Bone marrow (tissue), 2 donors: ENCODE results near the gene CCND3.

Experiments used
- DNase-seq, 2 donors: peaks; one replicate each; lab custom pipeline; 2025; lab: John Stamatoyannopoulos, UW

The CCND3 gene

GRCh38 chr6:41921712-41921998, 20.0 kb downstream of the CCND3 start:
- DNase-seq, result no peak

GRCh38 chr6:41920921-41921711, 20.5 kb downstream of the CCND3 start, which contains the start of the genes BYSL and MED20:
Gene BYSL (plus strand): TSS chr6:41921499. CDS start chr6:41921563, 64 bp downstream.
Gene MED20 (minus strand): TSS chr6:41921139. CDS start chr6:41921018, 121 bp downstream.
- peak; percentile 92 to 95 for DNase-seq

GRCh38 chr6:41917528-41917927, 24.1 kb downstream of the CCND3 start:
- no peak for DNase-seq

GRCh38 chr6:41914869-41915530, 26.6 kb downstream of the CCND3 start:
- DNase-seq, result no peak

GRCh38 chr6:41914343-41914742, 27.3 kb downstream of the CCND3 start:
- no peak for DNase-seq

GRCh38 chr6:41909727-41910126, 31.9 kb downstream of the CCND3 start:
- no peak for DNase-seq

- peak in 1 of 2 donors; percentile 32 for DNase-seq
These were observed 39.6 kb downstream of the CCND3 start for GRCh38 chr6:41901882-41902519.

GRCh38 chr6:41900861-41901260, 40.7 kb downstream of the CCND3 start:
- DNase-seq, result no peak

GRCh38 chr6:41896281-41896680, 45.3 kb downstream of the CCND3 start:
- DNase-seq, result no peak

- peak; percentile 59 to 82 for DNase-seq
These were observed 46.0 kb downstream of the CCND3 start, which contains the start of gene USP49 for GRCh38 chr6:41895300-41896233. Gene USP49 (minus strand): TSS chr6:41895375. CDS start chr6:41806983, 88,392 bp downstream.

GRCh38 chr6:41894366-41895299, 47.0 kb downstream of the CCND3 start:
- DNase-seq, result peak in 1 of 2 donors; percentile 16

- no peak for DNase-seq
These were observed 48.6 kb downstream of the CCND3 start for GRCh38 chr6:41892921-41893564.

GRCh38 chr6:41887331-41887751, 54.3 kb downstream of the CCND3 start:
- no peak for DNase-seq

- DNase-seq, result no peak
These were observed 55.7 kb downstream of the CCND3 start for GRCh38 chr6:41885930-41886329.

GRCh38 chr6:41884957-41885356, 56.7 kb downstream of the CCND3 start:
- no peak for DNase-seq
